ENCODE measurements around the gene DDX18.
A peak's percentile ranks its signal among the peaks of the same experiment; 100 is the strongest.
"Not testable (repeated sequence)": the region's sequence is repeated elsewhere in the genome, so short reads cannot be mapped to it uniquely, and the experiment has no call there.

DDX18 gene

DNA sequence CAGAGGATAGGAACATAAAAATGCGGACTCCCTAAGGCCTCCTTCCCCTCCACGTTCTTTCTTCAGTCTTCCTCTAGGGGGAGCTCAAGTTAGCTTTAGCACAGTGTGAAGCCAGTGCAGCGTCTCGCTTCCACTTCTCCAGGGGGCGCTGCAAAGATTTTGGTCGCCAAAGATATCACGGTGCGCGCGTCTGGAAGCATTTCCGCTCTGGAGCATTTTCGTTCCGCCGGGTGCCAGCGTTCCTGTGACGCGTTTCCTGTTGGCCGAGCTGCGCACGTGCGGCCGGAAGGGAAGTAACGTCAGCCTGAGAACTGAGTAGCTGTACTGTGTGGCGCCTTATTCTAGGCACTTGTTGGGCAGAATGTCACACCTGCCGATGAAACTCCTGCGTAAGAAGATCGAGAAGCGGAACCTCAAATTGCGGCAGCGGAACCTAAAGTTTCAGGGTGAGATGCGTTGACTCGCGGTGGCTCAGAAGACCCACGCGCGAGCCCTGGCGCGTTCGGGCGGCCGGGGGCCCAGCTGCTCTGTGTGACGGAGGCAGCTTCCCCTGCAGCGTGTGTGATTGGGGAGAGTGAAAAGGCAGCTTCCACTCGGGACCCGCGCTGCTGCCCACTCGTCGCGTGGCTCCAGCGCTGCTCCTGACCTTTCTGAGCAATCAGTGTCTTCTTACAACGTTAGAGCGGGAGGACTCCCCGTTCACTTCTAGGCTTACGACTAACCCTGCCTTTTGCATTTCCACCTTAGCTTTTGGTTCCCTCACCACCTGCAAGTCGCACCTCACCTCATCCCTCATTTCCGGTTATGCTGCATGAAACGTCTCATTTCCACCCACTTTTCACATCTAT, at the start of gene DDX18:
Gene DDX18, plus strand, starts transcription at position 275 of the 848 bp plus-strand sequence. Its CDS starts 87 bp downstream, at position 362.
- FAIRE-seq = peak; percentile 91
- DNase-seq (ENCODE audit: low spot score) = peak; percentile 96

GRCh38 chr2:117770730-117771129, 43.8 kb upstream of the DDX18 start:
- FAIRE-seq (no peak), DNase-seq (ENCODE audit: low spot score) (no peak)

GRCh38 chr2:117771969-117772630, 42.4 kb upstream of the DDX18 start:
- DNase-seq (ENCODE audit: low spot score) (peak; percentile 13), FAIRE-seq (peak; percentile 61)

- FAIRE-seq (no peak), DNase-seq (ENCODE audit: low spot score) (no peak)
These were observed 39.8 kb upstream of the DDX18 start for GRCh38 chr2:117774716-117775115.

- DNase-seq (ENCODE audit: low spot score) (no peak), FAIRE-seq (no peak)
These were observed 38.7 kb upstream of the DDX18 start for GRCh38 chr2:117775703-117776219.

GRCh38 chr2:117776888-117777287, 37.6 kb upstream of the DDX18 start:
- no peak for FAIRE-seq
- DNase-seq (ENCODE audit: low spot score) = no peak

DNA sequence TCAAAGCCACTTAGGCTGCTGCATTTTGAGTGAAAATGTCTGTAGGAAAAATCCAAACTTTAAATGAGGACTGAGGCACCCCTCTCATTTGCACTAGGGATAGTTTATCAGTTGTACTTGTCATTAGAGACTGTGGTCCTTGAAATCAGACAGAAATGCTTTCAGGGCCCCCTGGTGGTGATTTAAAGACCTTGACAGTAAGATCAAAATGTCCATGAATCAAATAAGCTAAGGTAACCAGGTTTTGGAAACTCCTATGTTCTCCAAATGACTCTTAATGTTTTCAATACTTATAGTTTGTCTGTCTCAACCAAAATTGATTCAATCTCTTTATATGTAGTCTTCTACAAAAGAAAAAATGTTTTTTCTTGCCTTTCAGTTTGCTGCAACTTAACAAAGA, 28.8 kb upstream of the DDX18 start:
- DNase-seq (ENCODE audit: low spot score) = peak; percentile 40
- peak; percentile 15 for FAIRE-seq

GRCh38 chr2:117786520-117786919, 28.0 kb upstream of the DDX18 start:
- FAIRE-seq (no peak), DNase-seq (ENCODE audit: low spot score) (no peak)

GRCh38 chr2:117789505-117789904, 25.0 kb upstream of the DDX18 start:
- FAIRE-seq = no peak
- no peak for DNase-seq (ENCODE audit: low spot score)

- FAIRE-seq = no peak
- DNase-seq (ENCODE audit: low spot score) = no peak
These were observed 19.8 kb upstream of the DDX18 start for GRCh38 chr2:117794668-117795067.

DNA sequence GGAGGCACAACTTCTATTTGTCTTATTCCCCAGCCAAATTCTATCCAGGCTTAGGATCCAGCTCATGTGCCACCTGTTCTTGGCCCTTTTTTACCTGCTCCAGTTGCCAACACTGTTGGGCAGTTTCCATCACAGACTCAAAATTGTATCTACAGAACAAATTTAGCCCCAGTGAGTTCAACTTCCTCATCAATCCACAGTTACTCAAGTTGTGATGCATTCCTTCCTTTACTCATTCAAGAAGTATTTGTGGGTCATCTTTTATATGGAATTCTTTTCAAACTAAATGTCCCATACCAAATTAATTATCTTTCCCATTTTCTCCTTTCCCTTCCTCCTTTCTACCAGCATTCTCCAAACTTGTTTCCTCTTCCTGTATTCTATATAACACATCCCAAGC, 12.7 kb upstream of the DDX18 start:
- FAIRE-seq (no peak), DNase-seq (ENCODE audit: low spot score) (no peak)

- FAIRE-seq; DNase-seq (ENCODE audit: low spot score): not testable (repeated sequence)
These were observed 10.7 kb upstream of the DDX18 start for GRCh38 chr2:117803644-117804325.

- DNase-seq (ENCODE audit: low spot score) (no peak), FAIRE-seq (no peak)
These were observed 2.0 kb upstream of the DDX18 start for GRCh38 chr2:117812443-117812842.

DNA sequence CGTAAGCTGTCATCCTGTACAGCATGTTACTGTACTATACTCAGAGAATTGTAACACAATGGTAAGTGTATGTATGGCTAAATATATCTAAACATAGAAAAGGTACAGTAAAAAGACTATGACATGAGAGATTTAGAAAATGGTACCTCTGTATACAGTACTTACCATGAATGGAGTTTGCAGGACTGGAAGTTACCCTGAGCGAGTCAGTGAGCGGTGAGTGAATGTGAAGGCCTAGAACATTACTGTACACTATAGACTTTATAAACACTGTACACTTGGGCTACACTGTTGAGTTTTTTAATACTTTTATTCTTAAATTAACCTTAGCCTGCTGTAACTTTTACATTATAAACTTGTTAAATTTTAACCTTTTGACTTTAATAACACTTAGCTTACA, 1.5 kb downstream of the DDX18 start:
- FAIRE-seq (no peak), DNase-seq (ENCODE audit: low spot score) (no peak)

GRCh38 chr2:117818921-117819320, 4.4 kb downstream of the DDX18 start:
- DNase-seq (ENCODE audit: low spot score) = no peak
- no peak for FAIRE-seq

DNA sequence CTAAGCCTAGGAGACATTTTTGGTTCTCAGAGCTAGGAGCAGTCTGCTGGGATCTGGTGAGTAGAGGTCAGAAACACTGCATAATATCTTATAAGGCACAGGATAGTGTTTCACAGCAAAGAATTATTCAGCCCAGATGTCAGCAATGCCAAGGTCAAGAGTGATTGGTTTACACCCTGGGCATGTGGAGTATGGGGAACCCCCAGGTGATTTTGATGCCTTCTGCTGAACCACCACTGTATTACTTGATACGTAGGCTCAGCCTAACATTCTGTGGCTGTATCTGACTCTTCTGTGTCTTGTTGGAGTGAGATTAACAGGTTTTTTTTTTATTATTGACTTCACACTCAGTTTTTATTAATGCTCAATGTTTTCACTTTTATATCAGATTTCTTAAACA, 6.0 kb downstream of the DDX18 start:
- DNase-seq (ENCODE audit: low spot score) = no peak
- FAIRE-seq = no peak

- DNase-seq (ENCODE audit: low spot score) (peak; percentile 71), FAIRE-seq (peak; percentile 63)
These were observed 10.9 kb downstream of the DDX18 start for GRCh38 chr2:117825437-117825836.

- not testable (repeated sequence) for FAIRE-seq; DNase-seq (ENCODE audit: low spot score)
These were observed 13.0 kb downstream of the DDX18 start for GRCh38 chr2:117827464-117827863.

DNA sequence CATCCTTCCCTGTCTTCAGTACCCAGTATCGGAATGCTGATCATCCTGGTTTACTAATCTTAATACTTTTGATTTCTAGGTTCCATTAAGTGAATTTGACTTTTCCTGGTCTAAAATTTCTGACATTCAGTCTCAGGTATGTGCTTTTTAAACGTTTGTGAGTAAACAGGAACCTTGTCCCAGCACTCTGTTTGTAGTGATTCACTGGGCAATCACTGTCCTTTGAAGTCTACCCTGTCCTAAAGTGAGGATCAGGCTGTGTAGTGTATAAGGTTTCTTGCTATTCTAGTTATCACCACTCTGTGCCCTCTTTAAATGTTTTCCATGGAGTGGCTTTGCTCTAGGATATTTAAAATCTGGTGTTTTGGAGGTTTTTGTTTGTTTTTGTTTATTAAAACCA, 14.4 kb downstream of the DDX18 start:
- no peak for DNase-seq (ENCODE audit: low spot score)
- no peak for FAIRE-seq

DNA sequence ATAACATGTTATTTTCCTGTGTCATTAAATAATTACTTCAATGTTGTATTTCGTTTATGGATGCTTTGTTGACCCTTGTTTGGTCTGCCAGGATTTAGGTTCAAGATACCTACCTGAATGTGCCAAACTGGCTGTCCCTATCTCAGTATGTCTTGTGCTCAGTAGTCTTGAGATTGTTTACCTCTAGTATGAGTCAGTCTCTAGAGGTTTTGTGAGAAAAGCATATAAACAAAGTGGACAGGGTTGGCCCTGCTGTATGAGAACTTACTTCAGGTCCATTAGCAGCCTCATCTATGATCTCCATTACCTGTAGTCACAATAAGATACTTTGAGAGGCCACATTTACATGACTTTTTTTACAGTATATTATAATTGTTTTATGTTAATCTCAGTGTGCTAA, 17.8 kb downstream of the DDX18 start:
- no peak for FAIRE-seq
- no peak for DNase-seq (ENCODE audit: low spot score)

- no peak for DNase-seq (ENCODE audit: low spot score)
- FAIRE-seq = no peak
These were observed 18.6 kb downstream of the DDX18 start for GRCh38 chr2:117832905-117833613.
